Sciatic nerve (tissue), 2 donors: ENCODE measurements around the gene FOXN3. TPM values are rescaled to one million over a fixed set of nuclear protein-coding genes. Genes with fewer than 3 reads are reported as not detected.
A peak's percentile ranks its signal among the peaks of the same experiment; 100 is the strongest.

ENCODE experiments used
- ATAC-seq: fragments of 200-7000 bp; cut with Tn5 transposase; one replicate; pipeline ENCODE4 v1.9.1; 2020; ENCODE audit warnings: mild to moderate bottlenecking, moderate library complexity
- DNase-seq: peaks from one replicate; pipeline ENCODE4 v3.0.0-alpha.2; 2020; ENCODE audit warnings: low spot score
- intact Hi-C: fragments of 100-400 bp; cut with DNase I; formaldehyde crosslinking; loops from one replicate; pipeline ENCODE4 v1.14.2; 2022
- total RNA-seq: library from RNA; stranded (reverse); fragmentation: NEBNext Ultra II Directional; extraction: Animal tissue kit (Norgen Biotek cat#: 25700); gene quantifications from one replicate; pipeline ENCODE4 v1.2.1, GENCODE V29; 2021
- donor health status: DM: no; HTN: no; CAD: no.
- donor health status: DM: no; HTN: no; CAD: no.

Gene FOXN3
- total RNA-seq, 1 donor from 2014 or later = 80.9 TPM

DNA sequence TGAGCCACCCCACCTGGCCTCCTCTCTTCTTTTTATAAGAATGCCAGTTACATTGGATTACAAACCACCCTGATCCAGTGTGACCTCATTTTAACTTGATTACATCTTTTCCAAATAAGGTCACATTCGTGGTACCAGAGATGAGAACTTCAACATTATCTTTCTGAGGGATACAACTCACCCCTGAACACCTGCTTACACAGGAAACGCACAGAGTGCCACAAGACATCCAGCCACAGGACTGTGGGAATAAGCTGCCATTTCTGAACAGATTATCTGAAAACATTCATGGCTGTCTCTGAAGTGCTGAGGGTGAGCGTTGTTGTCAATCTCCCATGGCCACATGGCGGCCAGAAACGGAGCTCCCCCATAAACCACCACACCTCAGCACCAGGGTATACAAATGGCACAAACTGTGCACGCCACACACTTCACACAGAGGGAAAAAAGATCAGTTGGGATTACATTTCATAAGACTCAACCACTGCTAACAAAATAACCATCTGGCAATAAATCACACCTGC, 23.7 kb downstream of the FOXN3 start:
- intact Hi-C loops = no loop called here
- DNase-seq (peak; percentile 2), ATAC-seq (no peak)

DNA sequence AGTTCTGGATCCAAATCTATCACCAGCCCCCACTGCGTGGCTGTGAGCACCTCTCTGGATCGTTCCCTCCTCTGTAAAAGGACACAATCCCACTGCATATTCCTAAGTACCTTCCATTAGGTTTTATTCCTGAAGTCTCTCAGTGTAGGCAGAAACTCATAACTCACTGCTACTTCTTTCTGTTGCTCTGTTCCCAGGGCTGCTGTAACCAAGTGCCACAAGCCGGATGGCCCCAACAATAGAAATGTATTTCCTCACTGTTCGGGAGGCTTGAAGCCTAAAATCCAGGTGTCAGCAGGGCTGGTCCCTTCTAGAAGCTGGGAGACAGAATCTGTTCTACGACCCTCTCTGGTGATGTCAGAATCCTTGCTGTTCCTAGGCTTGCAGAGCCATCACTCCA, 24.9 kb downstream of the FOXN3 start:
- intact Hi-C loops = no loop called here
- ATAC-seq = no peak
- DNase-seq = peak; percentile 7

DNA sequence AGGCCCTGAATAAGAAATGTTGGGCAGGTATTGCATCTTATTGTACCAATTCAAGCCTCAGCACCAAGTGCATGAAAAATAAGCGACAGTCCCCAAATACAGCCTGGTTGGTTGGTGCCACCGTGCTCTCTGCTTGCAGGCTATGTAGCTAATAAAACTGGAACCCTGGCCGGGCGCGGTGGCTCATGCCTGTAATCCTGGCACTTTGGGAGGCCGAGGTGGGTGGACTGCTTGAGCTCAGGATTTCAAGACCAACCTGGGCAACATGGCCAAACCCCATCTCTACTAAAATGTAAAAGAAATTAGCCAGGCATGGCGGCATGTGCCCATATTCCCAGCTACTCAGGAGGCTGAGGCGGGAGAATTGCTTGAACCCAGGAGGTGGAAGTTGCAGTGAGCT, 25.5 kb downstream of the FOXN3 start:
- ATAC-seq = no peak
- DNase-seq = peak; percentile 28
- intact Hi-C loops = no loop called here

DNA sequence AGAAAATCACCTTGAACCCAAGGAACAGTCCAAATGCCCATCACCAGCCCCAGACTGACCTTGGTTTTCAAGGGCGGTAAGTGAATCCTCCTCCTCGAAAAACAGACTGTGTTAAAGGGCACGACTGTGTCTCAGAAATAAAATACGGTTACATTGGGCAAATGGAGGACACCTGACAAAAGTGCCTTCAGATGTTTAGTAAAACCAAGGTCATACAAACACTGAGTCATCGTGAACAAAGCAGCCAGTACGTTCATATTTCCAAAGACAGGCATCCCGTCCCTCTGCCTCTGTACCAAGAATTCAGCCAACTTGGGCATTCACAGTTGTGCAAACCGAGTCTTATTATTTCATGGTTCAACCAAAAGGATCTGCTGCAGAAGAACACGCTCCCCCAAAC, 25.9 kb downstream of the FOXN3 start:
- DNase-seq = peak; percentile 12
- intact Hi-C loops = no loop called here
- no peak for ATAC-seq

DNA sequence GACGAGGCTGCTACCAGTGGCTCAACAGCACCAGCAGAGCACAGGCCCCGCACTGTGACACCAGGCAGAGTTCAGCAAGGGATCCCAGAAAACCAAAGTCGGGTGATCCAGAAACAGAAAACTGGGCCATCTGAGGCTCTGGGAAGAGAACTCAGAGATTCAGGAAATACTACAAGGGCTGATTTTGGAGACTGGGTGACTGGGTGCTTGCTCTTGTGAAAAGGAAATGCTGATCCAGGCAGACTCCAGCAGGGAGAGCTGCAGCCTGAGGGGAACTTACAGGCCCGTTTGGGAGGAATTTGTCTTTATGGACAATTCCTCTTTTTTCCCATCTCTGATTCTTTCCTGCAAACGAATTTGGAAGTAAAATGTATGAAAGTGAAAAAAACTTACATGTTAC, 28.2 kb downstream of the FOXN3 start:
- no peak for ATAC-seq
- peak; percentile 30 for DNase-seq
- intact Hi-C loops = no loop called here

DNA sequence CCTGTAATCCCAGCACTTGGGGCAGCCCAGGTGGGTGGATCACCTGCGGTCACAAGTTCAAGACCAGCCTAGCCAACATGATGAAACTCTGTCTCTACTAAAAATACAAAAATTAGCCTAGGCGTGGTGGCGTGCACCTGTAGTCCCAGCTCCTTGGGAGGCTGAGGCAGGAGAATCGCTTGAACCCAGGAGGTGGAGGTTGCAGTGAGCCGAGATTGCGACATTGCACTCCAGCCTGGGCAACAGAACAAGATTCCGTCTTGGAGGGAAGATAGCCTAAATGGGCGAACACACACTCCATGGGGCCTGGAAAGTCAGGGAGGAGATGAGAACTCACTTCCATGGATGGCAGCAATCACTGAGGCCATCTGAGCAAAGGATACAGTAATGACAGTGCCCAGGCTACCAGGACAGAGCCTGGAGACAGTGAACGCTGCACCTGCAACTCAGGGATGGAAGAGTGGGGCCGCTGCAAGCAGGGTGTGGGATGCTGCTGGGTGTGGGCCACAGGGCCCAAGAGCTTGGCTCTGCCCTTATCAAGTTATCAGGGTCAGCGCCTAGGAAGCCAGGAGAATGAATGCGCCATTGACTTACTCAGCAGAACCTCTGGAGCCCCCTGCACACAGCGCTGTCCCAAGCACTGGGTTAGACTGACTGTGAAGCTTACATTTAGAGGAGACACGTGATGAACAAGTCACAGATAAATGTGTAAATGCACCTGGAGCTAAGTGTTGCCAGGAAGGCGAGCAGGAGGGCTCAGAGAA, 28.9 kb downstream of the FOXN3 start:
- ATAC-seq (no peak), DNase-seq (peak; percentile 28)
- intact Hi-C loops = no loop called here

DNA sequence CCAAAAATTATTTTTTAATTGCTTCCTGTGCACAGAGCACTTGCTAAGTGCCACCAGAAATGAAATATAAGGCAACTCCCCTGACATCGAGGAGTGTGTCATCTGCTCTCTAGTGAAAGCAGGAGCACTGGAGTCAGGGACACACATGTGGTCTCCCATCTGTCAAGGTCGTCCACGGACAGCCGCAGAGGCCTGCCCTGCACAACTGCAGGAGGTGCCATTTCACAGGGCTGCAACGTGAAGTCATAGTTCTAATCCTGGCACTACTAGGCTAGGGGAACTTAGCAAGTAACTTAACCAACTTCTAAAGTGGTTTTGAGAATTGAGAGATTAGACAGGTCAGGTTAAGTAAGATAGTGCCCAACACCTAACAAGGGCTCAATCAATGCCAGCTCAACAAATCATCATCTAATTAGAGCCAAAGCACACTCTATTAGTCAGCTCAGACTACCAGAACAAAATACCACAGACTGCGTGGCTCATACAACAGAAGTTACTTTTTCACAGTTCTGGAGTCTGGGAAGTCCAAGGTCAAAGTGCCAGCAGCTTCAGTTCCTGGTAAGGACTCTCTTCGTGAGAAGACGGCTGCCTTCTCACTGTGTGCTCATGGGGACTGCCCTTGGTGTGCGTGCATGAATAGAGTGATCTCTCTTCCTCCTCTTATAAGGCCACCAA, 30.7 kb downstream of the FOXN3 start:
- ATAC-seq (peak; percentile 25), DNase-seq (peak; percentile 37)
- intact Hi-C loops = no loop called here

DNA sequence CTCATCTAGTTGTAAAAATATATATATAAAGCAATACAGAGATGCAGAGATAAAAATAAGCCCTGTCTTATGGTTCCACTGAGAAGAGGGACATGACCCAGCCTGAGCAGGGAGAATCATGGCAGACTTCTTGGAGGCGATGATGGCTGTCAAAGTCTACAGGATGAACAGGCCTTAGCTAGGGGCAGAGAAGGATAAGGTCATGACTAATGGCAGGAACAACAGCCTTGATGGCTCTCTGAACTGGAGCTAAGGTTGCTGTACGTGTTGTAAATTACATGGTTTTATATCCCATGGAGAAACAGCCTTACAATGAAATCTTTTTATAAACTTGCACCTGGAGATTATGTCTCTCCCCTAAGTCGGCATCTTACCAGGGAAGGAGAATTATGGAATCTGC, 32.4 kb downstream of the FOXN3 start:
- no peak for ATAC-seq
- intact Hi-C loops = no loop called here

DNA sequence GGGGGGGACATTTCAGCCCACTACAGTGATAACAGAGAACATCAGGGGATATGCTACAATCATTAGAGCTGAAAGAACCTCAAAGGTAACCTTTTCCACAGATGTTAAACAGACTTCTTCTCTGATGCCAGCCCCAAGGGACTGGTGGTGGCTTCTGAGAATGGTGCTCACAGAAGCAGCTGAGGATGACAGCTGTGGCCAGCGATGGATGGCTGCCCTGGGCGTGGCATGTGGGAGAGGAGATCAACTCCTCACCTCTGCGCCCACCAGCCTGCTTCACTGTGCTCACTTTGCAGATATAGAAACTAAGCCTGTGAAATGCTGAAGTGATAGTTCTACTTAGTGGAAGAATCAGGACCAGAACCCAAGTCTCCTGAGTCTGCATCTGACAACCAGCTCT, 33.0 kb downstream of the FOXN3 start:
- intact Hi-C loops = no loop called here
- DNase-seq (peak; percentile 33), ATAC-seq (no peak)

More for the DNA sequence above, 32.4 kb downstream of the FOXN3 start:
- peak; percentile 5 for DNase-seq

DNA sequence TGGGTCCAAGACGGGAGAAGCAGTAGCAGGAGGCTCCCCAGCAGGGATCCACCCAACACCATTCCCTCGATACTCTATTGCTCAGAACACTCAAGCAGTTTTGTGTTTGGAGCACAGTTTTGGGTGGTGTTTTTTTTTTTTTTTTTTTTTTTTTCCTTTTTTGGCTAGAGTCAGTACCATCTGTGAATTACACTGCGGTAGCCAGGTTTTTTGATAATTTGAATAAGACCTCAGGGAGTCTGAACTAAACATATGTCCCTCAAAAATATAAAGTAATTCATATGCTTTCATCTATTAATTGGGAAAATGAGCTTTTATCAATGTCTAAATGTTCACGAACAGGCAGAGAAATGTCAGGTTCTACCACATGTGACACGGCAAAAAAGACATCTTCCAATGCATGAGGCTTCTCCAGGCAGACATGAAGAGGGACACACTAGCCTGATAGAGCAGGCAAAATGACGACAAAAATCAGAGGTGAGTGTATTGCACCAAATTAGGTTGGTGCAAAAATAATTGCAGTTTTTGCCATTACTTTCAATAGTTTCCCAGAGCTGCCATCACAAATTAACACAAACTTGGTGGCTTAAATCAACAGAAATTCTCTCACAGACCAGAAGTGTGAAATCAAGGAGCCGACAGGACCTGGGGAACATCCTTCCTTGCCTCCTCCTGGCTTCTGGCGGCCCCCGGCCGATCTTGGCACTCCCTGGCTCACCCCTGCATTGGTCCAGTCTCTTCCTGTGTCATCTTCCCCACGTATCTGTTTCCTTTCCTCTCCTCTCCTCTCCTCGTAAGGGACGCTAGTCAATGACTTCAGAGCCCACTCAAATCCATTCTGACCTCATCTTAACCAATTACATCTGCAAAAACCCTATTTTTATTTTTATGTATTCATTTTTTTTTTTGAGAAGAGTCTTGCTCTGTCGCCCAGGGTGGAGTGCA, 33.9 kb downstream of the FOXN3 start:
- ATAC-seq = no peak
- DNase-seq = no peak
- intact Hi-C loops = no loop called here

DNA sequence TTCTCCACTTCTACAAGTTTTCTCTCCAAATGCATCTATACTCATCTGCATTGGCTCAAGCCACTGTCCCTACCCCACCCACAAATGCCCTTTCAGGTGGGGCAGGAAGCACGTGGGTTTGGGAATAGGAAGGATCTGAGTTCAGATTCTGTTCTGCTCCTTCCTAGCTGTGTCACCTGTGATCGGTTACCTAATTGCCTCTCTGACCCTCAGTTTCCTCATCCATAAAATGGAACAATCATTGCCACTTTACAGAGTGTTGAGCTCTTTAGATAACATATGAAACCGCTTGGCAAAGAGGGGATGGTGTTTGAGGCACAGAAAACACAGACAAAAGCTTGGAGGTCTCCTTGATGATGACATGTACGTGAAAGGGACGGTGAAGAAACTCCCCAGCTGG, 34.5 kb downstream of the FOXN3 start:
- intact Hi-C loops = no loop called here
- DNase-seq = peak; percentile 7
- ATAC-seq = no peak

DNA sequence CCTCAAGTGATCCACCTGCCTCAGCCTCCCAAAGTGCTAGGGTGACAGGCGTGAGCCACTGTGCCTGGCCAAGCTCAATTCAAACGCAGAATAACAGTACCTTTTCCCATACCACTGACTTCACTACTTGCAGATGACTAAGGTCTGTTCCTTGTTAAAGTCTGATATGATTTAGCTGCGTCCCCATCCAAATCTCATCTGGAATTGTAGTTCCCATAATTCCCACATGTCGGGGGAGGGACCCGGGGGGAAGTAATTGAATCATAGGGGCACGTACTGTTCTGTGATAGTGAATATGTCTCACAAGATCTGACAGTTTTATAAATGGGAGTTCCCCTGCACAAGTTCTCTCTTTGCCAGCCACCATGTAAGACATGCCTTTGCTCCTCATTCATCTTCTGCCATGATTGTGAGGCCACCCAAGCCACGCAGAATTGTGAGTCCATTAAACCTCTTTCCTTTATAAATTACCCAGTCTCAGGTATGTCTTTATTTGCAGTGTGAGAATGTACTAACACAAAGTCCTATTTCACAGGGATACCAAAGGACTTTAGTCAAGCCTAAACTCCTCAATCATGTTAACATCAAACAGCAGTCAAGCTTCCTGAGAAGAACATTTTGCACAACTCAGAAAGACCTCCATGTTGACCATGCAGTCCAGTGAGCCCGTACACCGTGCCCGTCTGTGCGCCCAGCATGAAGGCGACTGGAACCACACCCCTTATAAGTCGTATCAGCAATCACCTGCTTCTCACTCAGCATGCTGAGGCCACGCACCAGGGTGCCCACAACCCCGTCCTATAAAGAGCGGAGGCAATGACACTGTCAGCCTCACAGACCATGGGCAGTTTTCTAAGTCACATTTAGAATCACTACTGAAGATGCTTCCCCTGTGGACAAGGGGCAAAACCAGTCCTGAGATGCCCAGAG, 36.9 kb downstream of the FOXN3 start:
- no peak for ATAC-seq

DNA sequence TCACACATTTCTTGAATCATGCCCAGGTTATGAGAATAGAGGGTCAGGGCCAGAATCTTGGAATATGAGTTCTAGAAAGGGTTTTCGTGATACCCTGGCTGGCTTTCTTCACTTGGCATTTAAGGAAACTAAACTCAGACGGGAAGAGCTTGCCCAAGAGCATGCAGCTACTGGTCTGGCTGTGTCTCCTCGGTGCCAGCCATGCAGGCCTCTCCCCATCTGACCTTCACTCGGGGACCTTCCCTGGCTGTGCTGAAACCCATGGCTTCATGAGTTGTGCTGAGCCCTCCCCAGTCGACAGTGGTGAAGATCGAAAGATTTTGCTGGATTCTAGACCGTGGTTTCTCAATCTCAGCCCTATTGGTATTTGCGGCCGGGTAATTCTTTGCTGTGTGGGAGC, 38.0 kb downstream of the FOXN3 start:
- ATAC-seq (no peak), DNase-seq (peak; percentile 46)
- intact Hi-C loops = no loop called here

More for the DNA sequence above, 36.9 kb downstream of the FOXN3 start:
- intact Hi-C loops = no loop called here
- DNase-seq = peak; percentile 18

DNA sequence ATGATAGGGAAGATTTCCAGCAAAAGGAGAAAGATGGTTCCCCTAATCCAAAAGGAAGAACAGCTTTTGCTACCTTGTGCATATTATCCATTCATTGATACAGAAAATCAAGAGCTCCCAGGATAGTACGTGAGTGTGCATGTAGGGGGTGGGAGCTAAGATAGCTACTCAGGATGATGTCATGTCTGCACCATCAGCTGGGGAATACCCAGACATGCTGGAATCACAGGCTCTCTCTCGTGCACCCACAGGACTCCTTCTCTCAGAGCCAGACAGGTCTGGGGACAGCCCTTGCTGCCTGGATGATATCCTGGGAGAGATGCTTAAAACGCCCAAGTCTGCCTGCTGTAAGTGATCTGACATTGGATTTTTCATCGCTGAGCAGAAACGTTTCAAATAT, 38.9 kb downstream of the FOXN3 start:
- ATAC-seq = no peak
- DNase-seq = peak; percentile 13
- intact Hi-C loops = no loop called here

DNA sequence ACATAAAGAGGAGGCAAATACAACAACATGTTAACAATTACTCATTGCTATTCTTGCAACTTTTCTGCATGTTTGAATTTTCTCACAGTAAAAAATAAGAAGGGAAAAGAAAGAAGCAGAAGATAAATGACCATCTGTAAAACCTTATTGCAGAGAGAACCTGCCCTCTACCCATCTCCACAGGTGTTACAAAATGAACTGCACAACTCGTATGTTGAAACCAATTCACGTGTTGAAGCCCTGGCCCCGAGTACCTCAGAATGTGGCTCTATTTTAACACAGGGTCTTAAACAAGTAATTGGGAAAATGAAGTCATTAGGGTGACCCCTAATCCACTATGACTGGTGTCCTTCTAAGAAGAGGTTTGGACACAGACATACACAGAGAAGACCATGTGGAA, 39.5 kb downstream of the FOXN3 start:
- ATAC-seq = no peak
- intact Hi-C loops = no loop called here
- peak; percentile 6 for DNase-seq

DNA sequence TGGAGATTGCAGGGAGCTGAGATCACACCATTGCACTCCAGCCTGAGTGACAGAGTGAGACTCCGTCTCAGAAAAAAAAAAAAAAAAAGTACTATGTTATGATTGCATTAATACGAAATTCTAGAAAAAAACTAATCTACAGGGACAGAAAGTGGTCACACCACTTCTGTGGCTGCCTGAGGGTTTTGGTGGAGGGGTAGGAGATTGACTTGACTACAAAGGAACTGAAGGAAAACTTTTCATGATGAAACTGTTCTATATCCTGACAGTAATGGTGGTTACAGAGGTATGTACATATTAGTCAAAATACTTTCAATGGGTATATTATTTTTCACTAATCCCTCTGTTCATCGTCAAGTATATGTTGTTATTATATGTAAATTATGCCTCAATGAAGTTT, 42.1 kb downstream of the FOXN3 start:
- DNase-seq = no peak
- ATAC-seq = no peak
- intact Hi-C loops = no loop called here

DNA sequence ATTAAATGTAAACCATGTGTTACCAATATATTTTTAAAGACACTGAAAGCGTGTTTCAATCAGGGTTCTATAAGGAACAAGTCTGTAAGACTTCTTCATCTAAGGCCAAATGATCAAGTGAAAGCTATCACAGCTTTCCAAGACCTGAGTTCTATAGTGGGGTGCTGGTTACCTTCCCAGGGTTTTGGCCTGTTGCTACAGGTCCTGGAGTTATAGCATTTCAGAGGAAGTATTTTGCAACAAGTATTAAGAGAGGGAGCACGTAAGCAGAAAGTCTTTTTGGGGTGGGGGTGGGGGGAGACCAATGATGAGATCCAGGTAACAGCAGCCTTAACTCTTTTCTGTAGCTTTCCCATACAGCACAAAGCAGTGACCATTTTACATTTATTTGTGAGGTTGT, 43.8 kb downstream of the FOXN3 start:
- DNase-seq = no peak
- no peak for ATAC-seq
- intact Hi-C loops = no loop called here

DNA sequence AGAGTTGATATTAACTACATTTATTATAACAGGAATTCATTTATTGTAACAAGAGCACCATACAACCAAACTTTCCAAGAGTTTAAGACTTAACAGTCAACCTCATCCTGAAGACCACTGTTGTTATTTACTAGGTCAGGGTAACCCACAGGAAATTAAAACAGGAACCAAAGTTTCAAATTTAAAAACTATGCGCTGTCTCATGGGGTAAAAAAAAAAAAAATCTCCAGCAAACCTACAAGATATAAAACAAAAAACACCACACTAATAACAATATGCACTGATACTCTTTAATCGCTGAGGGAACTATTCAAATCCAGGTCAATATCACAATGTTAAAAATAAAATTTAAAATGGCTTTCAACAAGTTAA, 44.5 kb downstream of the FOXN3 start:
- no peak for DNase-seq
- no peak for ATAC-seq
- intact Hi-C loops = no loop called here
